Neural progenitor cell (in vitro differentiated cells): Measurements from ENCODE around the gene MX1. TPM values are rescaled to one million over a fixed set of nuclear protein-coding genes. Genes with fewer than 3 reads are reported as not detected.

Experiments used
- DNase-seq: peaks from one replicate; pipeline ENCODE4 v3.0.0-alpha.2; 2016; ENCODE audit warnings: low spot score
- H2AFZ ChIP-seq: fragments of 200-600 bp; sonication (generic); replicated peaks from 2 replicates; pipeline ENCODE4 v1.6.1; 2016; ENCODE audit warnings: antibody characterized with exemption
- H3F3A ChIP-seq: fragments of 200-600 bp; sonication (generic); 2 replicates; pipeline ENCODE4 v1.6.1; 2016; ENCODE audit warnings: antibody characterized with exemption, low read depth
- H3K27ac ChIP-seq: fragments of 200-600 bp; sonication (generic); 2 replicates; pipeline ENCODE4 v1.5.1; 2016; ENCODE audit warnings: mild to moderate bottlenecking
- H3K27me3 ChIP-seq: fragments of 200-600 bp; sonication (generic); 2 replicates; pipeline ENCODE4 v1.6.1; 2016; ENCODE audit warnings: mild to moderate bottlenecking, moderate library complexity
- H3K36me3 ChIP-seq: fragments of 200-600 bp; sonication (generic); 2 replicates; pipeline ENCODE4 v1.5.1; 2016
- H3K4me1 ChIP-seq: fragments of 200-600 bp; sonication (generic); 2 replicates; pipeline ENCODE4 v1.6.1; 2016; ENCODE audit warnings: mixed run types
- H3K4me2 ChIP-seq: fragments of 200-600 bp; sonication (generic); 2 replicates; pipeline ENCODE4 v1.6.1; 2016
- H3K4me3 ChIP-seq: fragments of 200-600 bp; sonication (generic); 2 replicates; pipeline ENCODE4 v1.5.1; 2016
- H3K79me2 ChIP-seq: fragments of 200-600 bp; sonication (generic); 2 replicates; pipeline ENCODE4 v1.6.1; 2016; ENCODE audit warnings: low read depth
- H3K9ac ChIP-seq: fragments of 200-600 bp; sonication (generic); 2 replicates; pipeline ENCODE4 v1.6.1; 2016
- H3K9me3 ChIP-seq: fragments of 200-600 bp; sonication (generic); 2 replicates; pipeline ENCODE4 v1.5.1; 2016; ENCODE audit warnings: low read depth
- H4K20me1 ChIP-seq: fragments of 200-600 bp; sonication (generic); 2 replicates; pipeline ENCODE4 v1.6.1; 2016; ENCODE audit warnings: low read depth
- H3K27ac Mint-ChIP-seq: 3 replicates; pipeline ENCODE4 v1.8.0; 2021; ENCODE audit warnings: mixed read lengths
- H3K27me3 Mint-ChIP-seq: 2 replicates; pipeline ENCODE4 v1.8.0; 2022; ENCODE audit warnings: low read depth, mild to moderate bottlenecking, inconsistent platforms, moderate library complexity, mixed read lengths; ENCODE audit not compliant: insufficient read depth
- H3K36me3 Mint-ChIP-seq: 3 replicates; pipeline ENCODE4 v1.8.0; 2021; ENCODE audit warnings: mixed read lengths
- H3K4me1 Mint-ChIP-seq: 3 replicates; pipeline ENCODE4 v1.8.0; 2021; ENCODE audit warnings: mixed read lengths
- H3K4me3 Mint-ChIP-seq: 3 replicates; pipeline ENCODE4 v1.8.0; 2021; ENCODE audit warnings: mild to moderate bottlenecking, moderate library complexity, mixed read lengths
- H3K9me3 Mint-ChIP-seq: 3 replicates; pipeline ENCODE4 v1.8.0; 2020; ENCODE audit warnings: mixed read lengths
- CTCF ChIP-seq: fragments of 200-600 bp; sonication (generic); IDR thresholded peaks from 2 replicates; pipeline ENCODE4 v1.5.1; 2017; ENCODE audit warnings: antibody characterized with exemption, mild to moderate bottlenecking
- EZH2 ChIP-seq: fragments of 200-600 bp; sonication (generic); IDR thresholded peaks from 2 replicates; pipeline ENCODE4 v1.6.1; 2017; ENCODE audit warnings: antibody characterized with exemption, mild to moderate bottlenecking, moderate library complexity
- EZH2phosphoT487 ChIP-seq: fragments of 200-600 bp; sonication (generic); IDR thresholded peaks from 2 replicates; pipeline ENCODE4 v1.6.1; 2017; ENCODE audit warnings: antibody characterized with exemption
- total RNA-seq: library from RNA; depleted of rRNA; stranded (reverse); fragments of >200 nt; gene quantifications from 2 replicates; pipeline ENCODE4 v1.2.3, GENCODE V29; 2015; ENCODE audit warnings: low replicate concordance

MX1 gene
- total RNA-seq, 1 donor from 2014 or later: 1.7 TPM

- Mint-ChIP-seq H3K4me1 (peaks cover 32% of the 10 kb centered on the region), H3K36me3 (no peaks in the 10 kb centered on the region), H3K9me3 (no peaks in the 10 kb centered on the region), H3K4me3 (no peak overlapping the region), H3K27me3 (peaks cover 3% of the 10 kb centered on the region), H3K27ac (no peak overlapping the region)
- no peaks in the 10 kb centered on the region for H4K20me1 ChIP-seq
- no peak for TF ChIP-seq CTCF
- TF ChIP-seq EZH2: no peak
- no peak for TF ChIP-seq EZH2phosphoT487
- H3K4me3 ChIP-seq: no peak overlapping the region
- DNase-seq: no peak
- no peak overlapping the region for H3K9ac ChIP-seq
- peaks cover 17% of the 10 kb centered on the region for H3F3A ChIP-seq
- H3K4me2 ChIP-seq: no peak overlapping the region
- no peaks in the 10 kb centered on the region for H3K27me3 ChIP-seq
- H3K36me3 ChIP-seq: no peaks in the 10 kb centered on the region
- no peak overlapping the region for H2AFZ ChIP-seq
- H3K27ac ChIP-seq: no peak overlapping the region
- H3K79me2 ChIP-seq: no peaks in the 10 kb centered on the region
- peaks cover 12% of the 10 kb centered on the region for H3K4me1 ChIP-seq
- H3K9me3 ChIP-seq: no peaks in the 10 kb centered on the region
Observed at GRCh38 chr21:41482301-41482700, 56.3 kb downstream of the MX1 start.

GRCh38 chr21:41482980-41483379 lies 56.9 kb downstream of the MX1 start:
- Mint-ChIP-seq H3K27me3 (peaks cover 3% of the 10 kb centered on the region), H3K4me3 (no peak overlapping the region), H3K36me3 (no peaks in the 10 kb centered on the region), H3K9me3 (no peaks in the 10 kb centered on the region), H3K4me1 (peaks cover 25% of the 10 kb centered on the region), H3K27ac (no peak overlapping the region)
- H3K27ac ChIP-seq: no peak overlapping the region
- H3K9ac ChIP-seq: no peak overlapping the region
- H3K4me1 ChIP-seq: peaks cover 5% of the 10 kb centered on the region
- H3K4me2 ChIP-seq: no peak overlapping the region
- peaks cover 11% of the 10 kb centered on the region for H3F3A ChIP-seq
- no peaks in the 10 kb centered on the region for H3K79me2 ChIP-seq
- H3K27me3 ChIP-seq: no peaks in the 10 kb centered on the region
- no peaks in the 10 kb centered on the region for H3K36me3 ChIP-seq
- no peaks in the 10 kb centered on the region for H3K9me3 ChIP-seq
- no peak overlapping the region for H3K4me3 ChIP-seq
- H2AFZ ChIP-seq: no peak overlapping the region
- DNase-seq: no peak
- TF ChIP-seq EZH2phosphoT487 (no peak), CTCF (no peak), EZH2 (no peak)
- H4K20me1 ChIP-seq: no peaks in the 10 kb centered on the region

GRCh38 chr21:41483415-41483814 lies 57.4 kb downstream of the MX1 start:
- Histone ChIP-seq H3K36me3 (no peaks in the 10 kb centered on the region), H3F3A (peaks cover 7% of the 10 kb centered on the region), H3K9me3 (no peaks in the 10 kb centered on the region), H3K4me2 (no peak overlapping the region), H3K27ac (no peak overlapping the region), H3K79me2 (no peaks in the 10 kb centered on the region), H3K4me1 (peaks cover 1% of the 10 kb centered on the region), H2AFZ (no peak overlapping the region), H3K4me3 (no peak overlapping the region), H3K9ac (no peak overlapping the region), H3K27me3 (no peaks in the 10 kb centered on the region), H4K20me1 (no peaks in the 10 kb centered on the region)
- TF ChIP-seq EZH2 (no peak), CTCF (no peak), EZH2phosphoT487 (no peak)
- Mint-ChIP-seq H3K4me1 (peaks cover 22% of the 10 kb centered on the region), H3K4me3 (no peak overlapping the region), H3K27me3 (peaks cover 5% of the 10 kb centered on the region), H3K9me3 (no peaks in the 10 kb centered on the region), H3K36me3 (no peaks in the 10 kb centered on the region), H3K27ac (no peak overlapping the region)
- no peak for DNase-seq

GRCh38 chr21:41483973-41484372 lies 57.9 kb downstream of the MX1 start:
- Histone ChIP-seq H2AFZ (no peak overlapping the region), H3K4me1 (no peaks in the 10 kb centered on the region), H3K27ac (no peak overlapping the region), H3K27me3 (no peaks in the 10 kb centered on the region), H4K20me1 (no peaks in the 10 kb centered on the region), H3K9me3 (no peaks in the 10 kb centered on the region), H3K4me3 (no peak overlapping the region), H3K9ac (no peak overlapping the region), H3F3A (peaks cover 1% of the 10 kb centered on the region), H3K79me2 (no peaks in the 10 kb centered on the region), H3K36me3 (no peaks in the 10 kb centered on the region), H3K4me2 (no peak overlapping the region)
- peaks cover 17% of the 10 kb centered on the region for H3K4me1 Mint-ChIP-seq
- TF ChIP-seq EZH2phosphoT487: no peak
- no peak for TF ChIP-seq EZH2
- no peak for TF ChIP-seq CTCF
- H3K9me3 Mint-ChIP-seq: no peaks in the 10 kb centered on the region
- no peak overlapping the region for H3K27ac Mint-ChIP-seq
- DNase-seq: no peak
- H3K27me3 Mint-ChIP-seq: peaks cover 5% of the 10 kb centered on the region
- no peak overlapping the region for H3K4me3 Mint-ChIP-seq
- no peaks in the 10 kb centered on the region for H3K36me3 Mint-ChIP-seq
